ENCODE results near the gene COL9A3.
A peak's percentile ranks its signal among the peaks of the same experiment; 100 is the strongest.

The COL9A3 gene

DNA sequence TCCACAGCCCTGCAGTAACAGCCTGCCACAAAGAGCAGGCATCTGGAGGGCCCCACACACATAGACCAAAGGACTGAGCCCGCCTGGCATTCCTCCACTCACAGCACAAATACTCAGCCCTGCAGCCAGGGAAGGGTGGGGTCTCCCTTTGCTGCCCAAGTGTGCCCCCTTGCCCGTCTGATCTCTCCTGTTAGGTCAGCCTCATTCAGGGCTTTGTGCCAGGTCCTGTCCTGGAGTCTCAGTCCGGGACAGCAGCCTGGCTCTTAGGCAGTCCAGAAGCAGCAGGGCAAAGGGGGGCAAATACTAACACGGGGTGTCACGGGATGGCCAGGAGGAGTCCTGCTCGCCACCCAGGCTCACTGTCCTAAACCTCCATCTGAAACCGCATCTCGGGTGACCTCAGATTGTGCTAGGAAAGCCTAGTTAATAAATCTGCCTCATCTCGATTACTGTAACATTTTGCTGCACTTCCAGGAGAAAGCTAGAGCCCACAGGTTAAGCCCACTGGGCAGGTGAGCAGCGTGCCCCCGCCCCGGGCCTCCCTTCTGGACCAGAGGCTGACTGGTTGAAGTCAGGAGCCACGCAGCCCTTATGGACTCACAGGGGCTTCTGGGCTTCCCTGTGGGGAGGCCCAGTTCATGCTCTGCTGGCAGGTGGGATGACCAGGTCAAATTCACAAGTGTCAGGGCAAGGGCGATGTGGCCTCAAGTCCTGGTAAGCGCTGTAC lies 15.4 kb upstream of the COL9A3 start:
- no peaks in the 10 kb centered on the region; the same call in 1 of the 2 replicates for H4K20me1 ChIP-seq (ENCODE audit: low read depth, low read length)
- TF ChIP-seq EZH2phosphoT487 (conservative IDR thresholded peaks at IDR 0.05; ENCODE audit: low read length), result no peak
- TF ChIP-seq, protein P1, sequence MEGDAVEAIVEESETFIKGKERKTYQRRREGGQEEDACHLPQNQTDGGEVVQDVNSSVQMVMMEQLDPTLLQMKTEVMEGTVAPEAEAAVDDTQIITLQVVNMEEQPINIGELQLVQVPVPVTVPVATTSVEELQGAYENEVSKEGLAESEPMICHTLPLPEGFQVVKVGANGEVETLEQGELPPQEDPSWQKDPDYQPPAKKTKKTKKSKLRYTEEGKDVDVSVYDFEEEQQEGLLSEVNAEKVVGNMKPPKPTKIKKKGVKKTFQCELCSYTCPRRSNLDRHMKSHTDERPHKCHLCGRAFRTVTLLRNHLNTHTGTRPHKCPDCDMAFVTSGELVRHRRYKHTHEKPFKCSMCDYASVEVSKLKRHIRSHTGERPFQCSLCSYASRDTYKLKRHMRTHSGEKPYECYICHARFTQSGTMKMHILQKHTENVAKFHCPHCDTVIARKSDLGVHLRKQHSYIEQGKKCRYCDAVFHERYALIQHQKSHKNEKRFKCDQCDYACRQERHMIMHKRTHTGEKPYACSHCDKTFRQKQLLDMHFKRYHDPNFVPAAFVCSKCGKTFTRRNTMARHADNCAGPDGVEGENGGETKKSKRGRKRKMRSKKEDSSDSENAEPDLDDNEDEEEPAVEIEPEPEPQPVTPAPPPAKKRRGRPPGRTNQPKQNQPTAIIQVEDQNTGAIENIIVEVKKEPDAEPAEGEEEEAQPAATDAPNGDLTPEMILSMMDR (IDR thresholded peaks at IDR 0.05; ENCODE audit: insufficient read depth, low read length, poor library complexity, severe bottlenecking), result no peak
- no peak overlapping the region for H3K9ac ChIP-seq (ENCODE audit: low read length)
- no peak overlapping the region for H2AFZ ChIP-seq (ENCODE audit: low read depth, low read length, severe bottlenecking)
- H3K4me2 ChIP-seq (ENCODE audit: low read depth, low read length, poor library complexity, severe bottlenecking), result no peak overlapping the region
- H3K79me2 ChIP-seq (ENCODE audit: insufficient read depth, low read length), result peaks cover 9% of the 10 kb centered on the region
- no peak overlapping the region for H3K4me3 ChIP-seq (ENCODE audit: insufficient read depth, low read length, poor library complexity, severe bottlenecking)
- H3K27ac ChIP-seq (ENCODE audit: low read depth, low read length), result no peak overlapping the region
- H3K9me2 ChIP-seq (replicated peaks; ENCODE audit: insufficient read depth, low read length), result no peaks in the 10 kb centered on the region
- H3K36me3 ChIP-seq (ENCODE audit: low read length), result no peaks in the 10 kb centered on the region
- H3F3A ChIP-seq (ENCODE audit: insufficient read depth), result peaks cover 14% of the 10 kb centered on the region
- H3K27me3 ChIP-seq (ENCODE audit: low read length), result no peaks in the 10 kb centered on the region
- no peaks in the 10 kb centered on the region for H3K9me3 ChIP-seq (ENCODE audit: insufficient read depth, low read length)

GRCh38 chr20:62802026-62802712 lies 14.7 kb upstream of the COL9A3 start:
- peaks cover 9% of the 10 kb centered on the region for H3K79me2 ChIP-seq (ENCODE audit: insufficient read depth, low read length)
- H3F3A ChIP-seq (ENCODE audit: insufficient read depth), result peaks cover 14% of the 10 kb centered on the region
- H3K27me3 ChIP-seq (ENCODE audit: low read length), result no peaks in the 10 kb centered on the region
- no peak overlapping the region for H3K4me2 ChIP-seq (ENCODE audit: low read depth, low read length, poor library complexity, severe bottlenecking)
- H3K9me2 ChIP-seq (replicated peaks; ENCODE audit: insufficient read depth, low read length), result no peaks in the 10 kb centered on the region
- no peak overlapping the region for H2AFZ ChIP-seq (ENCODE audit: low read depth, low read length, severe bottlenecking)
- H4K20me1 ChIP-seq (ENCODE audit: low read depth, low read length), result no peaks in the 10 kb centered on the region; the same call in 1 of the 2 replicates
- no peak overlapping the region for H3K9ac ChIP-seq (ENCODE audit: low read length)
- no peaks in the 10 kb centered on the region for H3K36me3 ChIP-seq (ENCODE audit: low read length)
- TF ChIP-seq EZH2phosphoT487 (conservative IDR thresholded peaks at IDR 0.05; ENCODE audit: low read length), result no peak
- TF ChIP-seq, protein P1 (IDR thresholded peaks at IDR 0.05; ENCODE audit: insufficient read depth, low read length, poor library complexity, severe bottlenecking), result no peak
- no peaks in the 10 kb centered on the region for H3K9me3 ChIP-seq (ENCODE audit: insufficient read depth, low read length)
- no peak overlapping the region for H3K4me3 ChIP-seq (ENCODE audit: insufficient read depth, low read length, poor library complexity, severe bottlenecking)
- no peak overlapping the region for H3K27ac ChIP-seq (ENCODE audit: low read depth, low read length)

GRCh38 chr20:62804021-62804626 lies 12.7 kb upstream of the COL9A3 start:
- H3K79me2 ChIP-seq (ENCODE audit: insufficient read depth, low read length), result peaks cover 9% of the 10 kb centered on the region
- H3K27ac ChIP-seq (ENCODE audit: low read depth, low read length), result peak overlapping the region; percentile 61
- no peak for TF ChIP-seq EZH2phosphoT487 (conservative IDR thresholded peaks at IDR 0.05; ENCODE audit: low read length)
- TF ChIP-seq, protein P1 (IDR thresholded peaks at IDR 0.05; ENCODE audit: insufficient read depth, low read length, poor library complexity, severe bottlenecking), result no peak
- H3K9me2 ChIP-seq (replicated peaks; ENCODE audit: insufficient read depth, low read length), result no peaks in the 10 kb centered on the region
- H3K9ac ChIP-seq (ENCODE audit: low read length), result peak overlapping the region; percentile 90
- H3F3A ChIP-seq (ENCODE audit: insufficient read depth), result peaks cover 14% of the 10 kb centered on the region
- no peaks in the 10 kb centered on the region for H3K36me3 ChIP-seq (ENCODE audit: low read length)
- H3K27me3 ChIP-seq (ENCODE audit: low read length), result no peaks in the 10 kb centered on the region
- peak overlapping the region; percentile 45 for H3K4me3 ChIP-seq (ENCODE audit: insufficient read depth, low read length, poor library complexity, severe bottlenecking)
- H4K20me1 ChIP-seq (ENCODE audit: low read depth, low read length), result no peaks in the 10 kb centered on the region; the same call in 1 of the 2 replicates
- peak overlapping the region; percentile 84 for H3K4me2 ChIP-seq (ENCODE audit: low read depth, low read length, poor library complexity, severe bottlenecking)
- no peaks in the 10 kb centered on the region for H3K9me3 ChIP-seq (ENCODE audit: insufficient read depth, low read length)
- H2AFZ ChIP-seq (ENCODE audit: low read depth, low read length, severe bottlenecking), result peak overlapping the region; percentile 96

All from SU-DHL-6 (cell line).